DMS114 treated with DMSO at 0.1 percent for 48 hours (cell line): Measurements from ENCODE around the gene MAD1L1.
"Not testable (repeated sequence)": the region's sequence is repeated elsewhere in the genome, so short reads cannot be mapped to it uniquely, and the experiment has no call there.

Source experiments
- DNase-seq: peaks from one replicate; lab custom pipeline; 2025; ENCODE audit not compliant: unreplicated experiment; lab: John Stamatoyannopoulos, UW

MAD1L1 gene

DNA sequence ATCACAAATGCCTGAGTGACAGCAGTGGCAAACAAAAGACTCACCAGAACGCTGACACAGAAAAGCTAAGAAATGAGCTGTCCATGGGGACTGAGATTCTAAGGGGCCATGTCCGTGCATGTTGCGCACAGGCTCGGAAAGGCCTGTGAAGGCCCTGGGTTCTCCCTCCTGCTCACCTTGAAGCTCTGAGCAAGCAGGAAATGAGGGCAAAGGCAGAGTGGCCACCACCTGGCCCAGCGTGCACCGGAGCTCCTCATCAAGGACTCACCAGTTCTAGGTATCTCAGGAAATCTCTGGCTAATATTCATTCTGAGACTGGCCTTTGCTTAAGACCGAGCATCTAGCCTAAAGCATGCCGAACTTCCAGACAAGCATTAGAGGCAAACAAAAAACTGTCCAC, 52.7 kb downstream of the MAD1L1 start:
- no peak for DNase-seq

DNA sequence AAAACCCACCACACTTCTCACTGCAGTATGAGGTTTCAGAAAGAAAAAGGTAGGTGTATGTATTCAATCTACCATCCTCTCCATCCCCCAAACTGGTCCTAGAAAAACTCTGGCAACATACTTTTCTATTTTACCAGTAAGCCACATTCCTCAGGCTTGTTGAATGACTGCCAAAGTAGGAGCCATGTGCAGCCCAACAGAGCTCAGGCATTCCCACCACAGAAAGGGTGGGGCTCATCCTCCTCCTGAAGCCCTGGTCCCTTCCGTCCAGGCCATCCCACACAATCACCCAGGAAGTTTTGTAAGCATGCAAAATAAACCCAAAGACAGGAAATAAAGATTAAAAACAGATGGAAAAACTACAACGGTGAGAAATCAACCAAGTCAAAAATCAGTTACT, 57.2 kb downstream of the MAD1L1 start:
- DNase-seq, result no peak

DNA sequence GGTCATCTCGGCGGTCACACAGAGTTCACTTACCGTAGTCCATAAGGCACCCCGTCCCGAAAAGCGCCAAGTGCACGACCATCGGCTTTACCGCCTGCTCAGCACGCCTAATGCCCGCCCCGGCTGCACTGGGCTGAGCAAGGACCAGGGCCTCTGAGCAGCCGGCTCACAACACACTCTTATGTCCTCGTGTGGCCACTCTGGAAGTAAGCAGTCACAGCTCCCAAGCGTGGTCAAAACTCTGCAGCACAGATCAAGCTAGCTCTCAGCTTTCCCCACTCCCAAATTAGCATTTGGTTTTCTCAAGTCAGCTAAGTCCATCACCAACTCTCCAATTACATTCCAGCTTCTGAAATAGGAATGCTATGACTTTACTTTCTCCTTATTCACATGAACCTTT, 57.7 kb downstream of the MAD1L1 start:
- no peak for DNase-seq

DNA sequence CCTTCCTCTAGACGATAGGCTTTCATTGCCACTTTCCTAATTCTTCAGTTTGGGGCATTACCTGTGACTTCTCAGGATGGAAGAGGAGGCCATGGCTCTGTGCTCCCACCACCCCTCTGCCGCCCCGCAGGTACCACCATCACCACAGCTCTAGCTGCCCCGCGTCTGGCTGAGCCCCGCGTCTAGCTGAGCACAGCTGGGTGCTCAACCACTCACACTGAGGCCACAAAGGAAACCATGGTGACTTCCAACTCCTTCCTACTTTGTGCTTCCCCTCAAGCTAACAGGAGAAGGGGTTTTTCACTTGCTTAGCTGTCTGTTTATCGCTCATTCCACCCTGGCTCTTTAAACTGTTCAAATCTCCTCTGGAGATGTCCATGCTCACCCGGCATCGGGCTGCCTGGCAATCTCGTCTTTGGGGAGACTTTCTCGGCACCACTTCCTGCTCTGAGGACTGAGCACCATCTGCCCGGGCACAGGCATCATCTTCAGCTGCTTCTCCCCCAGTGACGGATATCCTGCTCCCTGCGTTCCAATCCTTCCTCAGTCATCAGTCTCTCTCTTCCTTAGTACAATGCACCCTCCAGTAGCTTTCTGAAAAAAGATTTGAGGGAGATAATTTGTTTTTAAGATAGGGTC, 59.4 kb downstream of the MAD1L1 start:
- DNase-seq, result no peak

DNA sequence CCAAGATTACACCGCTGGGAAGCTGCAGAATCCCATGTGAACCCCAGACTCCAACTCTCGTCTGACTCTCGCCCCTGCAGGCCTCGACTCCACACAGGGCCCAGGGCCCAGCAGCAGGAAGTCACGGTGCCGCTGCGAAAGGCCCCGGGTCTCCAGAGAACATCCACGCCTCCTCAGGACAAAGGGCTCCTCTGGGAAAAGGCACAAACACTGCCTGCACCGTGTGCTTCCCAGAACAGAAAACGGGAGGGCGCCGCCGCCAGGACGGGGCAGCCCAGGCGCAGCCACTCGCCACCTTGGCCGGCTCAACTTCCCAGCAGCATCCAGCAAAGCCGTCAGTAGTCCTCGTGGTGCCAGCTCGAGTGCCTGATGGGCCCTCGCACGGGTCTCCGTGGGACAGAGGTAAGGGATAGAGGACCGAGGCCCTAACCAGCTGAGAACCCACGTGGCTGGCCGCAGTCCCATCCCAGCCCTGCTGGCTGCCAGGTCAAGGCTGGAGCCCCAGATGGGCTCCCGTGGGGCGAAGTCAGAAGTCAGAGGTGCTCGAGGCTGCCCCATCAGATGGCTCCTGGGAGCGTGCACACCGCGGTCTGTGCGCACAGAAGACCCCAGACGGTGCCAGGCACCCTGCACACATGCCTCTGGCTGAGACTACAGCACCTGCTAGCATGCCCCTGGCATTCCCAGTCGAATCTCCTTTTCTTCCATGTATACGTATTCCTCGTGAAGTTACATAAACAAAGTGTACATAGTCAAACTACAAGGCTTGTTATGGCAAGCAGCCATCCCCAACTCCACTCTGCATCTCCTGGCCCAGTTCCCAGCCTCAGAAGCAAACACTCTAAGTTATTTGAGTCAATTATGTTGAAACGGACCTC, 60.2 kb downstream of the MAD1L1 start:
- no peak for DNase-seq

DNA sequence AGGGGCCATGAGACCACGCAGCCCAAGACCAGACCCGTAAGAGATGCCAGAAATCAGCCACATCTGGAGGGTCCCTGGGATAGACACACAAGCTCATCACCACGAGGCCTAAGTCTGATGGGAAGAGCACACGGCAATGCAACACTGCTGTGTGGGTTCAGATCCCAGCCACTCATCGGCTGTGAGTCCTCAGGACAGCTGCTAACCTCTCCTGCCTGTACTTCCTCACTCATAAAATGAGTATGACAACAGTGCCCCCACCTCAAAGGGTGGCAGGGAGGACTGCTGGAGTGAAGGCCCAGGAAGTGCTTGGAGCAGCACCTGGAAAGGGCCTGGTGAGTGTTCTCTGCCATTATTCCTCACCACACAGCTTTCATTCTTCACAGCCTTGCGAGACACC, 60.9 kb downstream of the MAD1L1 start:
- DNase-seq, result no peak

DNA sequence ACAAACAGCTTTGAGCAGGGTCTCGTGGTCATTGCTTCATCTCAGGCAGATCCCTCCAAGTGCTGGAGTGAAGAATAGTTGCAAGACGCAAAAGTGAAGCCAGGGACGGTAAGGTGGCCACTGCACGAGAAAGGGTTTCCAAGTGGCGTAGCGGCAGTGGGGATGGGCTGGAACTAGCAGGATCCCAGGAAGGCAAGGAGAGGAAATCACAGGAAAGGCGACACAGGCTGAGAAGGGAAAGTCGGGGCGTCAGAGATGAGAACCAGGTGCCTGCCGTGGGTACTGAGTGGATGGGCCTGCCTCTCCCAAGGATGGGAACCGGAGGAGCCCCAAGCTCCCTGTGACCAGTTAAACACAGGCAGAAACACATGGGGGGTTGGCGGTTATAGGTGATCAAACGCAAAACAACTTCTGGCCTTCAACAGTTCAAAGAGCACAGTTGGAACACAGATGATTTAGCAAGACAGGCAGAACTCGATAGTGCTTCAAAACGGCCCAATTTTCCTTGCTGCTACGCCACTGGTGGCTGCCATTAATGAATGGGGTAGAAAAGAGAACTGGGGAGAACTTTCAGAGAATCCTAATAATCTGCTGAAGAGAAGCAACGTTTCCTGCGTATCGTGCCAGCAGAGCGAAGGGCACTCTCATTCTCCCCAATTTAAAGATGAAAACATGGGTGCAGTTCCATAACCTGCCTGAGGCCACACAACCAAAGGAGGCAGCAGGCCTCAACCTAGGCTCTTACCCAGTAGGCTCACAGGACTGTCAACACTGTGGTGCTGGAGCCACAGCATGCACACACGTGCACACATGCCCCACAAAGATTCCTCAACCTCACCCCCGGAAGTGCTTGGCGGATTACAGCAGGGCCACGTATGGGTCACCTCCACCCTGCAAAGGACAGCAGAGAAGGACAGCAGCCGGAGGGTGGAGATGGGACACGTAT, 61.9 kb downstream of the MAD1L1 start:
- DNase-seq, result no peak

DNA sequence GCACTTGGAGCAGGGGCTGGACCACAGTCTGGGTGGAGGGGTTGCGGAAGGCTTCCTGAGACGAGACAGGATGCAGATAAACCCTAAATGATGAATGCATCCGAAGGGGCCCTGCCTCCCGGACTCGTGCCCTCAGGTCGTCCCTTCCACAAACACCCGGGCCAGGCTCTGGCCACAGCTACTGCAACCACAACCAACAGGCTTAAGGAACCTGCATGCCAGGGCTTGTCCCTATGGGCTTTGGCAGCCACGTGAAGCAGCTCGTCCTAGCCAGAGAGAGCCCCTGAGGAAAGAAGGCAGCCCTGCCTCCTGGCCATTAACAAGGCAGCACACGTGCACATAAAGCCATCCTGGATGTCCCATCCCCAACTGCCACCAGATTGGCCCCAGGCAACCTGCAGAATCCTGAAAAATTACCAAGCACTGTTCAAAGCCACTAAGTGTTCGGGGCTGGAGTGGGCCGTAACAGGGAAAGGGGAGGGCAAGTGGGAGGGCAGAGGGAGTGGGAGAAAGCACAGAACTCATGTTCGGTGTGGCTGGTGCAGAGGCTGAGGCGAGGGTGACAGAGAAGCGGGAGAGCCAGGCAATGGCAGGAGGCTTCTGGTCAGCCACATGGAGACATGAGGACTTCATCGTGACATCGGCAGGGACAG, 62.7 kb downstream of the MAD1L1 start:
- DNase-seq, result no peak

DNA sequence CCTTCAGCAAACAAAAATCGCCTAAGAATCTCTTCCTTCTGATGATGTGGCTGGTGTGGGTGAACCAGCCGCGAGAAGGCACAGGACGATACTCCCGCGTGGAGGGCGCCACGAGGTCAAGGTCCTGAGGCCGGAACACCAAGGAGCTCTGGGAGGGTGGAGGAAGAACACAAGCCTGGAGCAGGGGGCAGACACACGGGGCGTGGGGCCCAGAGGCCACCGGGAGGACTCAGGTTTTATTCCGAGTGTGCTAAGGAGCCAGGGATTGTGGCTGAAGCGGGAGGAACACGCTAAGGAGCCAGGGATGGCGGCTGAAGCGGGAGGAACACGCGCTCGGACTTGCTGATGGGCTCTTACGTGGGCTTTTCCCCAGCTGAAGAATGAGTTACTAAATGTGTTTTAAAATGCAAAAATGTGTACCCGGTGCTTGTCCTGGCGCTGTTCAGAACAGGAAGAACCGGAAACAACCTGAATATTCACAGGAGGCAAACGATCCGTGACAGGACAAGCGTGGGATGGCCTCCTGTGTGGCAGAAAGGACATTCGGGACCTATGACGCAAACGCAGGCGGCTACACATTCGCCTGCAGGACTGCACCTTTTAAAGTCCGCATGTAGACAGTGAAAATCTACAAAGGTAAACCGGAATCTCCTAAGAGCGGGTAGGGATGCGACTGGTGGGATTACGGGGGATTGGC, 64.0 kb downstream of the MAD1L1 start:
- DNase-seq, result no peak

DNA sequence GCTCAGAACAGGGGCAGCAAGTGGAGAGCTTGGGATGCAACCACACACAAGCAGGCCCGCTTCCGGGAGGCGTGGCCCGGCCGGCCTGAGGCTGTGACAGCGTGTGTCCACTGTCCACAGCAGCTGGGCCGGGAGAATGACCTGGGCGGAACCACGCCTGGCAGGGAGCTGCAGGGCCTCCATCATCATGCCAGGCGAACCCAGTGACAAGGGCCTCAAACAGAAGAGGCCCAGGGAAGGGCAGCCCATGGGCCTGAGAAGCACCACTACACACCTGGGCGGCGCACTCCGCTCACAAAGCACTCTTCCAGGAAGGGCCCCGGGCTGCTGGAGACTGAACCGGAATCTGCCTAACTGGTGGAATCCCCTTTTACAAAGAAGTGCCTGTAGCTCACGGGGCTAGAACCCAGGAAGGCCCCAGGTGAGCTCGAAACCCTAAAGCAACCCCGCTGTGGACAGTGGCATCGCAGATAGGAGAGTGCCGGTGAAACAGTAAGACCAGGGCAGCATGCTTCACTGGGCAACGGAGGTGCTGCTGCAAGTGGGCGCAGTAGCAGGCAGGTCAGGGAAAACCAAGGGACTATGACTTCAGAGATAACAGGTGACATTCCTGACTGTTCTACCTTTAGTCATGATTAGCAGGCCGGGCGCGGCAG, 66.0 kb downstream of the MAD1L1 start:
- DNase-seq, result no peak

DNA sequence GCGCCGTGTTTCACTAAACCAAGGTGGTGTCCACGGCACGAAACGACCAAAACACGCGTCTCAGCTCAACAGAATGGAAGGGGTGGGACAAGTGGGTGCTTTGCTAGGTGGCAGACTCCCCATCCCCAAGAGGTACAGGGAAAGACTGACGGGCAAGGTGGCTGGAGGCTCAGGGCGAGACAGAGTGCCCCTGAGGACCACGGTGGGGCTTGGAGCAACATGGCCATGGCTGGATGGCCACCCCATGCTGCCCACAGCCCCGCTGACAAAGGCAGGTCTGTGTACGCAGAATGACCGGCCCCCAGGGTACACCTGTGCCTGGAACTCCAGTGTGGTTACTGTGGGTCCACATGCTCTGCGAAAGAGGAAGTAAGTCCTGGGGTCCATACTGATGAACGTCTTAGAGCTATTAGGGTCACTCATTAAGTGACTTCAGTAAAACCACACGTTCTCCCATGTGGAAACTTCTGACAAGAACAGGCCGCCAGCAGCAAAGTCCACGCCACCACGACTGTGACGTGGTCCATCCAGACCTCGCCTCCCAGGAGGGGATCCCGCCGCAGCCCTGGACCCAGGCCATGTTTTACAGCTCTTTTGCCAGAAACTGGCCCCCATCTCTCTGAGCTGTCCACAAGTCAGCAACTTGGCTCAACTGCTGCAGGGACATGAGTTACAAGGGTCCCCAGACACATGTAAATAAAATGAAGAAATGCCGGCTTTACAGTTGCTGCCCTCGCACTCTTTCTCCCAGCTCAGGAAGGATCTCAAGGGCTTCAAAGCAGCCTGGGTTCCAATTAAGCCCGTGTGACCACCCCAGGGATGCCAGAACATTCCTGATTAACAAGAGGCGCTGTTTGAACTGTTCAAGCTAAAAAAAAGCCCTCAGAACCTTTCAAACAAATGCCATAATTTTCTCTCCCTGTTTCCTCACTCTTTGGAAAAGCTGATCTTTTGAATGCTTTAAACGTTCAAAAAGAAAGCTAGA, 66.8 kb downstream of the MAD1L1 start:
- no peak for DNase-seq

DNA sequence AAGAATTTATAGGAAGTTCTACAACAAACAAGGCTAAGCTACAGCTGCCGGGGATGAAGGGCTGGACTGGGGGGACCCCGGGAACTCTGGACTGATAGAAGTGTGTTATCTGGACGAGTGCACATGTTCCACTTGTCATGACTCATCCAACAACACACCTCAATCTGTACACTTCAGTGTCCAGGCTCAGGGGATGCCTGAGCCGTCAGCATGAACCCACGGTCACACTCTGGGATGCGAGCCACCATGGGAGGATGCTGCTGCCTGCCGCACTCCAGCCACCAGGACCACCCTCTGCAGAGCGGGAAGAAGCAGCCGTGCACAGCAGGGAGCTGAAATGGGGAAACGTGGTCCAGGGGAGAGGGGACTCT, 67.5 kb downstream of the MAD1L1 start:
- DNase-seq, result no peak

DNA sequence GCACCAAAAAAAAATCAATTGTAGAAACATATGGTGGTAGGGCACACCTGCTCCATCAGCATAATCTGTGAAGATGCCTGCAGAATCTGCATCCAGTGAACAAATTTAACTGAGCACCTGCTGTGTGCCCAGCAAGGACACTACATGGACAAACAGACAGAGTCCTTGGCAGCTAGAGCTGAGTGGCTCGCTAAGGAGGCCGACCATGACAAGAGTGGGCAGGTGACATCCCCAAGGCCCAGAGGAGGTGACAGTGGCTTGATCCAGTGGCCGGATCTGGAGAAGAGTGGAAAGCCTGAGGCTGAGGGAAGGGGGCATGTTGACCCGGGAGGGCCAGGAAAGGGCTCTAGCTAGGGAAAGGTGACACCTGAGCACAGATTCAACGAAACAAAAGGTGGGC, 68.1 kb downstream of the MAD1L1 start:
- DNase-seq, result no peak

DNA sequence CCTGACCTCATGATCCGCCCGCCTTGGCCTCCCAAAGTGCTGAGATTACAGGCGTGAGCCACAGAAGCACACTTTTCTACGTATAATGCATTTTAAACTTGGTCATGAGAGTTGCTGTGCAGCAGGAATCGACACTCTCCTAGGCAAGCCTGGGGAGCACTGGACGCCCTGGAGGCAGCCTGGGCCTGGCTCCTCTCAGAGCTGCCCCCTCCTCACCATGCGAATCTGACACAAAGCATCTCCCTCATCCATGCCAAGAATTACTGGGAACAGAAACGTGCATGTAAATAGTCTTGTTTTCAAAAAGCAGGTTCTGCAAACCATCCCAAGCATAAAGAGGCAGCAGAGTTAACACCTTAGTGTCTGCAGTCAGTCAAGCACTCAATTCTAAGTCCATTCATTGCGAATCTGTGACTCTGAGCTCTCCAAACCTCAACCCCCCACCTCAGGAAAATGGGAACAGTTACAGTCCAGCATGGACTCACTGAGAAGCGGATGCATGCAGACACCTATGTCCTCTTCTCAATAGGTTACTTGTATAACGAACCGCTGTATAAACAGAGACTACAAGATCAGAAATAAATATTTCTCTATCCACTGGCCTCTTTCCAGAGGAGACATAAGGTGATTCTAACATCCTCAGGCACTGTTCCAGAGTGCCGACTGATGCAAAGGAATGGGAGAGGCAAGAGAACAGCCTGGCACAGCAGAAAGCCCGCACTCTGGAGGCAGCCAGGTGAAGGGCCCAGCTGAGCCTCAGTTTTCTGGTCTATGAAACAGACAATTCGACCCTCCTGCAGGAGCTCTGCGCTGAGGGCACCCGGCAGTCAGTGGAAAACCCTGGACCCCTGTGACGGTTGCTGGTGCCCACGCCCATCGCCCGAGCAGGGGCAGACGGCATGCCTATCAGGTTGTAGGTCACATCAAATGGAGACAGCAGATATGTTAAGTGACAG, 68.9 kb downstream of the MAD1L1 start:
- no peak for DNase-seq

DNA sequence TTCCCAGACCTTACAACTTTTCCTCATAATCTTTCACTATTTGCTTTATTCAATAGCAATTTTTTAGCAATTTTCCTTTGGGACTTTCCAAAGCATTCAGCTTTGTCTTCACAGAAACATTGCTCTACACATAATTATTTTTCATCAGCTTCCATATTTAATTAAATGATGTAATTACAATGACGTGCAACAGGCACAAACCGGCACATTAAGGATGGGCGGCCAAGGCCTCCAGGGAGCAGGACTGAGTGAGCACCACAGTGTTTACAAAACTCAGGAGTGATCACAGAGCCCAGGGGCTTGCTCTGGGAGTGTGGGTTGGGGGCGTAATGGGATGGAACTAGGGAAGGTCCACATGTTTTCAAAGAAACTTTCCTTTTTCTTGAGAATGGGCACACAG, 69.8 kb downstream of the MAD1L1 start:
- no peak for DNase-seq

DNA sequence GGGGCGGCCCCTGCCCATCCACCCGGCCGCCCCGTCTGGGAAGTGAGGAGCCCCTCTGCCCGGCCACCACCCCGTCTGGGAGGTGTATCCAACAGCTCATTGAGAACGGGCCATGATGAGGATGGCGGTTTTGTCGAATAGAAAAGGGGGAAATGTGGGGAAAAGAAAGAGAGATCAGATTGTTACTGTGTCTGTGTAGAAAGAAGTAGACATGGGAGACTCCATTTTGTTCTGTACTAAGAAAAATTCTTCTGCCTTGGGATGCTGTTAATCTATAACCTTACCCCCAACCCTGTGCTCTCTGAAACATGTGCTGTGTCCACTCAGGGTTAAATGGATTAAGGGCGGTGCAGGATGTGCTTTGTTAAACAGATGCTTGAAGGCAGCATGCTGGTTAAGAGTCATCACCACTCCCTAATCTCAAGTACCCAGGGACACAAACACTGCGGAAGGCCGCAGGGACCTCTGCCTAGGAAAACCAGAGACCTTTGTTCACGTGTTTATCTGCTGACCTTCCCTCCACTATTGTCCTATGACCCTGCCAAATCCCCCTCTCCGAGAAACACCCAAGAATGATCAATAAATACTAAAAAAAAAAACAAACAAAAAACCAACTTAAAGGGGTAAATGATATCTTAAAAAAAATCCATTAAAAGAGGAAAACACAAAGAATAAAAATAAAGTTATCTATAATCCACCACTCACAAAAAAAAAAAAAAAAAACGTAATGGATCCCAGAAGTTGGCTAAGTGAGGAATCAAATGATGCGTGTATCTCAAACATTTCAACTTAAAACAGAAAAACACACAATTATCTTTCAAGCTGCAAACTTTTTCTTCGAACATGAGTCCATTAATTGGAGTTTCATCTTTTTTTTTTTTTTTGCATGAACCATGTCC, 70.5 kb downstream of the MAD1L1 start:
- not testable (repeated sequence) for DNase-seq

DNA sequence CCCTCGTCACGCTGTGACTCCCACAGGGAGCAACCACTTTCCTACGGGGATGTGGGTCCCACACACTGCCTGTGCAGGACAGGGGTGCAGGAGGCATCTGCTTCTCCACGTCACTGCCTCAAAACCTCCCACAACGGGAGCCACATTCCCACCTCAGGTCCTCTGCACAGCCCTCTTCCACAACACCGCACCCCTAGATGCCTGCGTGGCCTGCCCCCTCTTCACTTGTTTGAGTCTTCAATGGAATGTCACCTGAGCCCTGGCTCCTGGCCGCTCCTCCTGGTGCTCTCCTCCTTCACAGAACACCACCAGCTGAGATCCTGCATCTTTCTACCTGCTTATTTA, 73.6 kb downstream of the MAD1L1 start:
- no peak for DNase-seq
